H1 (cell line): ENCODE measurements around the gene CHRNA9. TPM values are rescaled to one million over a fixed set of nuclear protein-coding genes. Genes with fewer than 3 reads are reported as not detected.
A peak's percentile ranks its signal among the peaks of the same experiment; 100 is the strongest.

ENCODE experiments used
- ATF3 ChIP-seq: IDR thresholded peaks from 2 replicates; pipeline ENCODE4 v1.6.1; 2011; ENCODE audit warnings: low read depth, mild to moderate bottlenecking, low read length; ENCODE audit not compliant: insufficient read depth
- CHD7 ChIP-seq: fragments of 300-600 bp; sonication (generic); IDR thresholded peaks from 2 replicates; pipeline ENCODE4 v1.7.1; 2012; ENCODE audit warnings: low read length, moderate library complexity, mild to moderate bottlenecking, inconsistent platforms; ENCODE audit not compliant: insufficient replicate concordance
- CREB1 ChIP-seq: IDR thresholded peaks from 2 replicates; pipeline ENCODE4 v1.6.1; 2012; ENCODE audit warnings: inconsistent platforms
- E2F6 ChIP-seq: IDR thresholded peaks from 2 replicates; pipeline ENCODE4 v1.6.1; 2012; ENCODE audit warnings: inconsistent platforms
- HDAC6 ChIP-seq: IDR thresholded peaks from one replicate; pipeline ENCODE4 v1.7.1; 2012; ENCODE audit warnings: low read depth, mild to moderate bottlenecking, inconsistent platforms, low read length, moderate library complexity
- POU5F1 ChIP-seq: IDR thresholded peaks from 2 replicates; pipeline ENCODE4 v1.6.1; 2011; ENCODE audit warnings: low read depth, mild to moderate bottlenecking, low read length, moderate library complexity
- SIX5 ChIP-seq: IDR thresholded peaks from 2 replicates; pipeline ENCODE4 v1.6.1; 2011; ENCODE audit warnings: mild to moderate bottlenecking, low read depth, low read length
- SP1 ChIP-seq: IDR thresholded peaks from 2 replicates; pipeline ENCODE4 v1.6.1; 2011; ENCODE audit warnings: low read depth, low read length
- TAF7 ChIP-seq: optimal IDR thresholded peaks from 2 replicates; pipeline ENCODE3; 2011; ENCODE audit warnings: low read depth, mild to moderate bottlenecking, inconsistent platforms, low read length, moderate library complexity, borderline replicate concordance
- USF2 ChIP-seq: IDR thresholded peaks from 2 replicates; pipeline ENCODE4 v1.6.1; 2011; ENCODE audit warnings: low read length, improper control_type of control experiment
- polyA plus RNA-seq, 7 experiments: library from polyadenylated mRNA; depleted of rRNA in 3 of 7; stranded (reverse) in 5 of 7; unstranded in 2 of 7; fragments of >200 nt in 5 of 7; fragments of 200-250 nt in 2 of 7; gene quantifications; 1 replicate in 5 of 7; 2 replicates in 1 of 7; 4 replicates in 1 of 7; pipeline versions ENCODE4 v1.2.1 to v1.2.3, GENCODE V29; 2011 to 2013; ENCODE audit warnings: missing spikeins in 2 of 7, mixed read lengths in 2 of 7
- total RNA-seq: library from RNA; stranded (reverse); fragmentation: NEBNext Ultra II Directional; extraction: Animal tissue kit (Norgen Biotek cat#: 25700); gene quantifications from 2 replicates; pipeline ENCODE4 v1.2.1, GENCODE V29; 2021

Gene CHRNA9
- total and polyA plus RNA-seq, 2 of the 8 experiments (the other 6 are each of a cell fraction or from before 2014, with no cell fraction given): 1.4 to 3.3 TPM

- peak; percentile 80 for TF ChIP-seq USF2
- no peak for TF ChIP-seq TAF7
- TF ChIP-seq SP1: no peak
- TF ChIP-seq SIX5: peak; percentile 45
- TF ChIP-seq CREB1: no peak
- no peak for TF ChIP-seq HDAC6
- no peak for TF ChIP-seq E2F6
- peak; percentile 31; the same call in 1 of the 2 replicates for TF ChIP-seq ATF3
- no peak for TF ChIP-seq CHD7
- no peak for TF ChIP-seq POU5F1
These were observed 42.8 kb upstream of the CHRNA9 start (continued) for GRCh38 chr4:40292313-40292759.
